ENCODE results near the gene SLC39A13. TPM values are rescaled to one million over a fixed set of nuclear protein-coding genes. Genes with fewer than 3 reads are reported as not detected.
A peak's percentile ranks its signal among the peaks of the same experiment; 100 is the strongest.

Gene SLC39A13
- total and polyA plus RNA-seq, 2 of the 4 experiments (the other 2 are of a cell fraction), result 32.4 to 144 TPM

GRCh38 chr11:47413908-47414684 lies 5.7 kb downstream of the SLC39A13 start:
- ChIA-PET POLR2A (ENCODE audit: unreplicated experiment) (no interaction called here), CTCF (no interaction called here)
- H2BK120ac ChIP-seq (ENCODE audit: low read depth, low read length), result peak overlapping the region; percentile 91
- peak overlapping the region; percentile 97; the same call in 2 of the 3 replicates for H2BK15ac ChIP-seq (ENCODE audit: low read depth, low read length)
- H4K20me1 ChIP-seq (ENCODE audit: insufficient read depth, low read length), result peaks cover 31% of the 10 kb centered on the region; the same call in 1 of the 2 replicates
- no peak overlapping the region for H3K4me2 ChIP-seq (ENCODE audit: low read depth, low read length)
- peak overlapping the region; percentile 93 for H2AK9ac ChIP-seq (replicated peaks; ENCODE audit: low read depth, low read length, poor library complexity)
- ATAC-seq (ENCODE audit: low read depth) (peak; percentile 33), DNase-seq (peak; percentile 89)
- H3K9me1 ChIP-seq (ENCODE audit: insufficient read depth, low read length), result peaks cover 6% of the 10 kb centered on the region; the same call in 1 of the 2 replicates
- WGBS, 2 experiments (ENCODE audit: extremely low coverage in 2 of 2, insufficient read length in 1 of 2), result 40% methylated on average over 2 of the region's 16 CpGs; no CpG with 5 or more reads in 1 of the 2 experiments
- H3K4me3 ChIP-seq (ENCODE audit: insufficient read depth, low read depth, low read length), result no peak overlapping the region
- H2BK5ac ChIP-seq (ENCODE audit: low read depth, low read length, poor library complexity, severe bottlenecking), result peak overlapping the region; percentile 99
- no peak for TF ChIP-seq CEBPB (IDR thresholded peaks at IDR 0.05; ENCODE audit: low read depth, low read length)
- TF ChIP-seq SMC3 (IDR thresholded peaks at IDR 0.05; ENCODE audit: low read depth, low read length), result no peak
- TF ChIP-seq CHD1 (IDR thresholded peaks at IDR 0.05; ENCODE audit: low read depth, low read length), result no peak
- TF ChIP-seq CTCF (conservative IDR thresholded peaks at IDR 0.05; ENCODE audit: low read depth, low read length), result no peak
- TF ChIP-seq RAD21 (IDR thresholded peaks at IDR 0.05; ENCODE audit: low read length), result no peak
- TF ChIP-seq FOS (IDR thresholded peaks at IDR 0.05; ENCODE audit: low read depth, low read length), result peak; percentile 35; the same call in 1 of the 2 replicates
- TF ChIP-seq MXI1 (IDR thresholded peaks at IDR 0.05; ENCODE audit: borderline replicate concordance, low read depth, low read length), result no peak
- TF ChIP-seq NFE2L2 (IDR thresholded peaks at IDR 0.05; ENCODE audit: low read depth, low read length), result no peak
- TF ChIP-seq ELK1 (IDR thresholded peaks at IDR 0.05; ENCODE audit: borderline replicate concordance, low read depth, low read length), result no peak
- peak; percentile 72; the same call in 1 of the 2 replicates for TF ChIP-seq MAZ (IDR thresholded peaks at IDR 0.05; ENCODE audit: borderline replicate concordance, low read depth, low read length)
- TF ChIP-seq RFX5 (IDR thresholded peaks at IDR 0.05; ENCODE audit: low read depth, low read length), result no peak
- TF ChIP-seq BHLHE40 (IDR thresholded peaks at IDR 0.05; ENCODE audit: low read depth, low read length), result 0 out of 2 replicates have a peak, but pooled peaks have one; percentile 12
- TF ChIP-seq POLR2A (IDR thresholded peaks at IDR 0.05; ENCODE audit: low read depth, low read length), result no peak
- TF ChIP-seq RCOR1 (IDR thresholded peaks at IDR 0.05; ENCODE audit: insufficient replicate concordance, low read length), result peak; percentile 40
- in situ Hi-C loops (cut with MboI; ENCODE audit: low sequenced_read_pairs) (no loop called here), dilution Hi-C loops (cut with HindIII; ENCODE audit: low sequenced_read_pairs, unreplicated experiment) (no loop called here), intact Hi-C loops (cut with micrococcal nuclease) (no loop called here)
- no TSS peak for BruUV-seq (replicated peaks)
- H4K91ac ChIP-seq (ENCODE audit: insufficient read depth, low read depth, low read length), result peak overlapping the region; percentile 91
- peak overlapping the region; percentile 99 for H2AK5ac ChIP-seq (ENCODE audit: low read depth, low read length)
- peak overlapping the region; percentile 69 to 90 for H4K8ac ChIP-seq (ENCODE audit: low read depth in 2 of 2, low read length in 2 of 2)
- peak overlapping the region; percentile 62 for H3K56ac ChIP-seq (ENCODE audit: extremely low read depth, insufficient read depth, low read length)
- peaks cover 23 to 76% of the 10 kb centered on the region in 2 experiments; a peak in 3 of 4 replicates for H3K79me1 ChIP-seq (ENCODE audit: low read depth in 1 of 2, low read length in 2 of 2)
- H3K18ac ChIP-seq (ENCODE audit: low read depth, low read length), result peak overlapping the region; percentile 84
- H3K4ac ChIP-seq (ENCODE audit: low read depth, low read length), result peak overlapping the region; percentile 94
- peak overlapping the region; percentile 80 for H2BK20ac ChIP-seq (ENCODE audit: low read depth, low read length)
- peak overlapping the region; percentile 95 for H3K14ac ChIP-seq (replicated peaks; ENCODE audit: low read depth, low read length)
- H3K36me3 ChIP-seq (ENCODE audit: control insufficient read depth, insufficient read depth, low read length), result peaks cover 69% of the 10 kb centered on the region
- peak overlapping the region; percentile 32 for H3K9ac ChIP-seq (ENCODE audit: low read depth, low read length)
- peak overlapping the region; percentile 82 for H4K5ac ChIP-seq (ENCODE audit: low read depth, low read length)
- H2AFZ ChIP-seq (replicated peaks; ENCODE audit: low read length, poor library complexity), result peak overlapping the region; percentile 6
- no peaks in the 10 kb centered on the region for H3K27me3 ChIP-seq (ENCODE audit: control insufficient read depth, insufficient read depth, low read length)
- H3K9me3 ChIP-seq (ENCODE audit: control insufficient read depth, insufficient read depth, low read length), result no peaks in the 10 kb centered on the region
- H3K23ac ChIP-seq (ENCODE audit: low read depth, low read length), result peak overlapping the region; percentile 82
- H3K27ac ChIP-seq (ENCODE audit: insufficient read depth, low read length), result peak overlapping the region; percentile 99
- peaks cover 56% of the 10 kb centered on the region for H3K4me1 ChIP-seq (ENCODE audit: control insufficient read depth, insufficient read depth, low read length)

Measured in IMR-90 (cell line).